ENCODE measurements around the gene TMEM229A. TPM values are rescaled to one million over a fixed set of nuclear protein-coding genes. Genes with fewer than 3 reads are reported as not detected.

The TMEM229A gene
- total and polyA plus RNA-seq, 7 donors, result 0.03 TPM; not detected in 6

DNA sequence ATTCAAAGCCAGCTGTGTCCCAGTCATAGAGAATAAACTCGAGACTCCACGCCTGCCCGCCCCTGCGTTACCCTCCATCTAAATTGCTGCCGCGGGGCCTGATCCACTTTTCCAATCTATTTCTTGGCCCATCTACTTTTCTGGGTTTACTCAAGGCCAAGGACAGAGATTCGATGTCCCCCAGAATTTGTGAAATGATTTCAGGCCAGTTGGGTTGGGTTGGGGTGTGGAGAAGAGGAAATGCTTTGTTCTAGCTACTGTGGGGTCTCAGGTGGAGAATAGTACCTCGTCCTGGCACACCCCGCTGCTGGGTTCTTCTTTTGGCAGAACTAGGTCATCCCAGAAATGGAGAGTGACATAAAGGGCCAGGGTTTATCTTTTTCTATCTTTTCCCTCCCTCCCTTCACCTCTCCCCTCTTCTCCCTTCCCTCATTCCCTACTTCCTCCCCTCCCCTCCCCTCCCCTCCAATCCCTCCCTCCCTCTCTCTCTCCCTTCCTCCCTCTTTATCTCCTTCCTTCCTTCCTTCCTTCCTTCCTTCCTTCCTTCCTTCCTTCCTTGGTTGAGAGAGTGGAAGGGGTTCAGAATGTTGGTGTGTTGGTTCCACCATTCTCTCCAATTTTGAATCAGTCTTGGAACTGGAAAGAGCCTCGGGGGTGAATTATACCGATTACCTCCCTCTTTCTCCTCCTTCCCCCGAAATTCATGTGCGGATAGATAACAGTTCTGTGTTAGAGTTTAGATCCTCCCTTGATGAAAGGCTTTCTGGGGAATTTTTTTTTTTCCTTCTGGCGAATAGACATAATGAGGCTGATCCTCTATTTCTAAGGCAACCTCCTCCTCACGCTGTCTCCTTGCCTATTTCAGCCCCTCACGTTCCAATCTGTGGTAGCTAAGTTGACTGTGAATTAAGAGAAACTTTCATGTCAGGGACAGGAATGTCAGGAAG lies 1.2 kb upstream of the TMEM229A start:
- 33 to 40% (median 33%) methylated on average over 16 of the region's 16 CpGs for WGBS, 3 donors
- intact Hi-C loops (cut with DNase I), result no loop called here
- ATAC-seq (no peak), DNase-seq (no peak)
- H3K9me3 ChIP-seq, result no peaks in the 10 kb centered on the region
- no peak overlapping the region for H3K27ac ChIP-seq
- H3K4me1 ChIP-seq, result peaks cover 4% of the 10 kb centered on the region
- TF ChIP-seq, protein P1, sequence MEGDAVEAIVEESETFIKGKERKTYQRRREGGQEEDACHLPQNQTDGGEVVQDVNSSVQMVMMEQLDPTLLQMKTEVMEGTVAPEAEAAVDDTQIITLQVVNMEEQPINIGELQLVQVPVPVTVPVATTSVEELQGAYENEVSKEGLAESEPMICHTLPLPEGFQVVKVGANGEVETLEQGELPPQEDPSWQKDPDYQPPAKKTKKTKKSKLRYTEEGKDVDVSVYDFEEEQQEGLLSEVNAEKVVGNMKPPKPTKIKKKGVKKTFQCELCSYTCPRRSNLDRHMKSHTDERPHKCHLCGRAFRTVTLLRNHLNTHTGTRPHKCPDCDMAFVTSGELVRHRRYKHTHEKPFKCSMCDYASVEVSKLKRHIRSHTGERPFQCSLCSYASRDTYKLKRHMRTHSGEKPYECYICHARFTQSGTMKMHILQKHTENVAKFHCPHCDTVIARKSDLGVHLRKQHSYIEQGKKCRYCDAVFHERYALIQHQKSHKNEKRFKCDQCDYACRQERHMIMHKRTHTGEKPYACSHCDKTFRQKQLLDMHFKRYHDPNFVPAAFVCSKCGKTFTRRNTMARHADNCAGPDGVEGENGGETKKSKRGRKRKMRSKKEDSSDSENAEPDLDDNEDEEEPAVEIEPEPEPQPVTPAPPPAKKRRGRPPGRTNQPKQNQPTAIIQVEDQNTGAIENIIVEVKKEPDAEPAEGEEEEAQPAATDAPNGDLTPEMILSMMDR (IDR thresholded peaks at IDR 0.05), result no peak
- H3K36me3 ChIP-seq (ENCODE audit: insufficient read depth in 1 of 2, low read depth in 1 of 2), result no peaks in the 10 kb centered on the region
- peak overlapping the region; percentile 68 for H3K4me3 ChIP-seq
- peaks cover 0 to 33% (median 8%) of the 10 kb centered on the region in 3 donors for H3K27me3 ChIP-seq (ENCODE audit: insufficient read depth in 3 of 3, low read length in 2 of 3)

DNA sequence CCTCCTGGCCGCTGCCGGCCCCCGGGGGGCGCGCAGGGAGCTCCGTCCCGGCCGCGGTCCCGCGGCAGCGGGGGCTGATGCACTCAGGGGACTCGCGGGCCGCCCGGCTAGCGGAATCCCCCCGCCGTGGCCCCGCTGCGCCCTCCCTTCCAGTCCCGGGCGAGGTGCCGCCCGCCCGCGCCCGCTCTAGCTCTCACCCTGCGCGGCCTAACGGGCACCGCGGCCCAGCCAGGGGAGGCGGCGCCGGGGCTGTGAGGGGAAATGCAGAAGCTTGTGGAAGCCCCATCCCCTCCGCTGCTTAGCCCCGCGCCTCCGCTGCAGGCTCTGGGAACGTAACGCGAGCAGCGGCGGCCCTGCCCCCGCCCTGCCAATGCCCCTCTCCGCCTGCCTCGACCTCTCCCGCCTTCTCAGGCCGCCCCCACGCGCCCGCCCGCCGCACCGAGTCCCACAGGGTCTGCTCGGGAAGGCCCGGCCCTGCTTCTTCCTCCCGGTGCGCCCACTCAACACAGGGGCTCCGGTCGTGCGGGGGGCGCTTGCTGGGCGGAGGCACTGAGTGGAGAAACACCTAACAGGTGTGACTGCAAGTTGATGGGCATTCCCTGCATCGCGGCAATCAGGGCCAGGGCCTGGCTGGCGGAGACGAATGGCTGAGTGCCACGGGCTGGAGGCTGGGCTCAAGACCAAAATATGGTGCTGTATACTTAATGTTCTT lies 384 bp upstream of the TMEM229A start:
- peak; percentile 10 to 58 for DNase-seq
- Histone ChIP-seq H3K36me3 (ENCODE audit: insufficient read depth in 1 of 2, low read depth in 1 of 2) (no peaks in the 10 kb centered on the region), H3K4me3 (peak overlapping the region; percentile 68), H3K9me3 (no peaks in the 10 kb centered on the region), H3K4me1 (peaks cover 4% of the 10 kb centered on the region), H3K27ac (no peak overlapping the region), H3K27me3 (ENCODE audit: insufficient read depth in 3 of 3, low read length in 2 of 3) (peaks cover 0 to 33% (median 11%) of the 10 kb centered on the region in 3 donors)
- TF ChIP-seq, protein P1 (IDR thresholded peaks at IDR 0.05), result peak; percentile 5
- intact Hi-C loops (cut with DNase I), result no loop called here
- WGBS, 3 donors, result 0 to 1% (median 1%) methylated on average over 36 to 70 of the region's 70 CpGs
- ATAC-seq, result peak; percentile 47 to 84 (median 72)

DNA sequence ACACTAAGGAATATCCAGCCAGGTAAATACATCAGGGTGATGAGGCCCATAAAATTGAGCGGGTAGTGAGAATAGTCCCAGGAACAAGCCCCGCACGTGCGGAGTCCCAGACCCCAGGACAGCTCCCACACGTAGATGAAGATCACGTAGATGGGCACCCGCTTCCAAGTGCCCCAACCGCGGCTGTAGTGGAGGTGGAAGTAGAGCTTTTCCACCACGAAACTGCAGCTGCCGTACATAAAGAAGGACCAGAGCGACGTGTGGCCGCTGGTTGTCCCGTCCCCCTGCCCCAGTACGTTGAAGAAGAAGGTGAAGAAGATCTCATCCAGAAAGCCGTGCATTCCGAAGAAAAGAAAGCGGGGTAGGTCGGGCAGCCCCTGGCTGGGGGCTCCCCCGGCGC lies 948 bp downstream of the TMEM229A start:
- Histone ChIP-seq H3K9me3 (no peaks in the 10 kb centered on the region), H3K27ac (no peak overlapping the region), H3K4me1 (peaks cover 4% of the 10 kb centered on the region), H3K4me3 (peak overlapping the region; percentile 68), H3K36me3 (ENCODE audit: insufficient read depth in 1 of 2, low read depth in 1 of 2) (no peaks in the 10 kb centered on the region), H3K27me3 (ENCODE audit: insufficient read depth in 3 of 3, low read length in 2 of 3) (peaks cover 0 to 33% (median 11%) of the 10 kb centered on the region in 3 donors)
- DNase-seq, result no peak
- TF ChIP-seq, protein P1 (IDR thresholded peaks at IDR 0.05), result no peak
- intact Hi-C loops (cut with DNase I), result no loop called here
- WGBS, 3 donors, result 1 to 3% (median 1%) methylated on average over 22 of the region's 22 CpGs
- no peak for ATAC-seq

DNA sequence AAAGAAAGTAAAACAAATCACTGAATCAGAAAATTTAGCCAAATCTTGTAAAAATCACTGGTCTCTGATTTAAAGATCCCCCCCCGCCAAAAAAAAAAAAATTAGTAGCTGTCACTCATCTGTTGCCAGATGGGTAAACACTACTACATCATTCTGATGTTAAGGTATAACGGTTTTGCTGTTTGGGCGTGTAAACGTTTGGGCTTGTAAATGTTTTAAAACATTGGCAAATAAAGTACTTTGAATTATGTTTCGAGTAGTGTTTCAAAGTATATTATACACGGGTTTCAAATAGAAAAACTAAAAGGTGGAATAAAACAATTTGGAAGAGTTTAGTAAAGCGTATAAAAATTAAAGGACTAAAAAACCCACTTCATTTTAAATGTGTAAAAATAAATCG lies 1.5 kb downstream of the TMEM229A start:
- H3K36me3 ChIP-seq (ENCODE audit: insufficient read depth in 1 of 2, low read depth in 1 of 2), result no peaks in the 10 kb centered on the region
- no peak for ATAC-seq
- WGBS, 3 donors, result 33 to 40% (median 34%) methylated on average over 8 of the region's 8 CpGs
- no peaks in the 10 kb centered on the region for H3K9me3 ChIP-seq
- intact Hi-C loops (cut with DNase I), result no loop called here
- peaks cover 4% of the 10 kb centered on the region for H3K4me1 ChIP-seq
- no peak overlapping the region for H3K27ac ChIP-seq
- H3K27me3 ChIP-seq (ENCODE audit: insufficient read depth in 3 of 3, low read length in 2 of 3), result peaks cover 0 to 33% (median 11%) of the 10 kb centered on the region in 3 donors
- H3K4me3 ChIP-seq, result no peak overlapping the region
- DNase-seq, result no peak
- TF ChIP-seq, protein P1 (IDR thresholded peaks at IDR 0.05), result no peak

All from psoas muscle (tissue), 8 donors.